HCEC 1CT (cell line): ENCODE measurements around the gene FAM163B.

ENCODE experiments used
- DNase-seq: peaks from one replicate; pipeline ENCODE4 v3.0.0-alpha.2; 2017

The FAM163B gene

DNA sequence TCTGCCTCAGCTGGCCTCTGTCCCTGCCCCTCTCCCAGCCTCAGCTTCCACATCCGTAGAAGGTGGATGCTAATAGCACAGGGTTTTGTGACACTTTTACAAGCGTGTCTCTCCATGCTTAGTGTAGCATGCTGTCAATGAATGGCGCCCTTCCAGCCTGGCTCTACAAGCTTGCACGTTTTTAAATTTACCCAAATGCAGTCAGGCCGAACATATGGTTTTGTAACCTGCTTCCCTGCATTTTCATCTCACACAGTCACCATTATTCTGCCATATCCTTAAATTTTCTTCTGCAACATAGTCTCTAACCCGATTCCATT, 28.8 kb downstream of the FAM163B start:
- no peak for DNase-seq

DNA sequence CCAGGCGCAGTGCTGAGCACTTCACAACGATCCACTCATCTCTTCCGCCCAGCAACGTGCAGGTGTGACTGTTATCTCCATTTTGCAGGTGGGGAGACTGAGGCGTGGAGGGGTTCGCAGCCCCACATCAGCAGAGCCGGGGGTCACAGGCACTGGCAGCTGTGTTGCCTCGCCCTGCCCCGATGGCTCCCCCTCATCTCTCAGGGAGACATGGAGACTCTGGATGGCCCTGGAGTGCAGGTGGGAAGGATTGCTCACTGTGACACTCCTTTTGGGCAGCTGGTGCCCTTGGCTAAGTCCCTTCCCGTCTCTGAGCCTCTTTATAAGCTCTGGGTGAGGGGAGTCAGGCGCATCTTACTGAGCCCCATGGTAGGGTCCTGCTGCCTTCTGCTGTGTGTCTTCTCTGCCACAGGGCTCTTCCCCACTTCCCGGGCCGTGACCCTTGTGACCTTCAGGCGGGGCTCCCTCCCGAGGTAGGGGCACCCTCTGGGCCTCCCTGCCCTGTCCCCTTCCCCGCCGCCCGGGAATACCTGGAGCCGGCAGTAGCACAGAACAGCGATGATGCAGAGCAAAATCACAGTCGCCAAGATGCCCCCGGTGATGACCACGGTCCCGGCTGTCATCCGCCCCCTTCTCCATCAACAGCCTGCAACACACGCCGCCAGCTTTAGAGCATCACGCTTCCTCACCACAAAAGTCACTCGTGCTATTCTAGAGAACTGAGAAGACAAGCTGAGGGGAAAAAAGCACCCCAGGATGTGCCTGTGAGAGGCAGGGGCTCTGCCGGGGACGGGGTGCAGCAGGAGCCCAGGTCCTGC, 29.4 kb downstream of the FAM163B start:
- DNase-seq = no peak

DNA sequence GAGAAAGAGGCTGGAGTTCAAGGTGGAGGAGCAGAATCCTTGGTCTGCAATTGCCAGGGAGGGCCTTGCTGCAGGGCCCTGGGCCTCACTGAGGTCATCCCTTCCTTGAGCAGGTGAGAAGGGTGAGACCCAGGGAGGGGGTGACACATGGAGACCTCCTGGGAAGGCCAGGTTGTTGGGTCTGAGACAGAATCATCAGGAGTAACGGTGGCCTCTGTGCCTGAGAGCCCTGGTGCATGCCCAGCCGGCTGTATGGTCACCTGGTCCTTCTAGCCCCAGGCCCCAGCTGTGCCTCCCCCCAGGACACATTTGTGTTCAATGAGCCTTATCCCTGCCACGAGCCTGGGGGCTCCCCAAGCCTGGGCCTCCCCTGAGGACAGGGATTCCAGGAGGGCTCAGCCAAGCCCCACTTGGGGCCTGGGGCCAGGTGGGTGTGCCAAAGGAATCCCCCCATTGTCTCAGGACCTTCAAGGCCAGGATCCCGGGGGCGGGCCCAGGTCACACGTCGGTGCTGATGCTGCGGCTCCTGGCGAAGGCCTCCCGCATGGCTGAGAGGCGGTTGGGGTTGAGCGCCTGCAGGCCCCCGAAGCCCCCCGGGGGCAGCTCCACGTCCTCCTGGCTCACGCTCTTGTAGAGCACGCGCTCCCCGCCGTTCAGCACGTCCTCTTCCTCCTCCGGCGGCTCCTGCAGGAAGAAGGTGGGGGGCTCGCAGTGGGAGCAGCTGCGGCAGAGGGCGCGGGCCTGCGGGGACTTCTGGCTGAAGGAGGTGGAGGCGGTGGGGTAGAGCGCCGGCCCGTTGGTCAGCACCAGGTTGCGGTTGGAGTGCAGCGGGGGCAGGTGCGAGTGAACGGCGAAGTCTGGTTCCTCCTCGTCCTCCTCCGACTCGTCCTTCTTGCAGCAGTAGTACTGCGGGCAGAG, 30.4 kb downstream of the FAM163B start:
- DNase-seq = no peak

DNA sequence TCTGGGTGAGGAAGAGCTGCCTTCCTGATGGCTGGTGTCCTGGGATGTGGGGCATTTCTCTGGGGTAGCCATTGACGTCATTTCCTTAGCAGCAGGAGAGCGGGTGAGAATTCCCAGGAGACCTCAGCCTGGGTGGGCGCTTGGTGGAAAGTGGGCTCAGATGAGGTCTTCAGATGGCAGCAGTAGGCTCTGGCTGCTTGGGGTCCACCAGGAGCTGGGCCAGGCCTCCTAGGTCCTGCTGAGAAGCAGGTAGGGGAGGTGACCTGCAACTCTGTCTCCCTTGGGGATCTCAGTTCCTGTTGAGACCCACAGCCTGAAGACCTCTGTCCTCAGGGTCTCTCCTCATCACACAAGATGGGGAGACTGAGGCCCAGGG, 31.5 kb downstream of the FAM163B start:
- no peak for DNase-seq

- no peak for DNase-seq
These were observed 32.1 kb downstream of the FAM163B start for GRCh38 chr9:133576875-133577736.

DNA sequence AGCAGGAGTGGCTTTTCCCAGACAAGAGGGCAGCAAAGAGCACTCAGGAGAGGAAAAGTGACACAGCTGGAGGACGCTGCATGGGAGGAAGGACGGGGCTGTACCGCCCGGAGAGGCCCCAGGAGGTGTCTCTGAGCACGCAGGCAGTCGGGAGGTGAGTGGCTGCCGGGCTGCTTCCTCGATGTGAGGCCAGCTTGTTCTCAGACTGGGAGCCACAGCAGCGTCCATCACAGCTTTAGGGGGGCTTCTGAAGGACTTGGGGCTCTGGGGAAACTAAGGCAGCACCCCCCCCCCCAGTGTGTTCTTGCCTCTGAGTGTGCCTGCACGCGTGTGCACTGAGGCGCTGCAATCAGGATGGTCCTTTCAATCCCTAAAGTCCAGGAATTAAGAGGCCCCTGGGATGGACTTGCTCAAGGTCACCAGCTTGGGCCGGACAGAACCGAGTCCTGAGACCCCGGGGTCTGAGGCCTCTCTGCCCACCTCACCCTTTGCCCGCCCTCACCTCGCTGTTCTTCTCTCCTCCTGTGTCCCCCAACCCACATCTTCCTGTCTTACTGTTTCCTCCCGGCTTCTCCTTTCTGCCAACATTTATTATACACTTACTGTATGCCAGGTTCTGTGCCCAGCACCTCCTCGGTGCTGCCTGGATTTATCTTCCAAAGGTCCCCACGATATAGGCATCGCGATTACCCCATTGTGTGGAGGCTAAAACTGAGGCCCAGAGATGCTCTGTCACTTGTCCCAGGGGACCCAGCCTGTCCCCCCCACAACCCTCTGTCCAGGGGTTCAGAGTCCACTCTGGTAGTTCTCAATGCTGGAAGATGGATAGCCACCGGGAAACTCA, 32.9 kb downstream of the FAM163B start:
- DNase-seq = no peak

GRCh38 chr9:133575186-133576030, 33.8 kb downstream of the FAM163B start:
- DNase-seq = no peak

GRCh38 chr9:133574771-133575170, 34.4 kb downstream of the FAM163B start:
- no peak for DNase-seq

DNA sequence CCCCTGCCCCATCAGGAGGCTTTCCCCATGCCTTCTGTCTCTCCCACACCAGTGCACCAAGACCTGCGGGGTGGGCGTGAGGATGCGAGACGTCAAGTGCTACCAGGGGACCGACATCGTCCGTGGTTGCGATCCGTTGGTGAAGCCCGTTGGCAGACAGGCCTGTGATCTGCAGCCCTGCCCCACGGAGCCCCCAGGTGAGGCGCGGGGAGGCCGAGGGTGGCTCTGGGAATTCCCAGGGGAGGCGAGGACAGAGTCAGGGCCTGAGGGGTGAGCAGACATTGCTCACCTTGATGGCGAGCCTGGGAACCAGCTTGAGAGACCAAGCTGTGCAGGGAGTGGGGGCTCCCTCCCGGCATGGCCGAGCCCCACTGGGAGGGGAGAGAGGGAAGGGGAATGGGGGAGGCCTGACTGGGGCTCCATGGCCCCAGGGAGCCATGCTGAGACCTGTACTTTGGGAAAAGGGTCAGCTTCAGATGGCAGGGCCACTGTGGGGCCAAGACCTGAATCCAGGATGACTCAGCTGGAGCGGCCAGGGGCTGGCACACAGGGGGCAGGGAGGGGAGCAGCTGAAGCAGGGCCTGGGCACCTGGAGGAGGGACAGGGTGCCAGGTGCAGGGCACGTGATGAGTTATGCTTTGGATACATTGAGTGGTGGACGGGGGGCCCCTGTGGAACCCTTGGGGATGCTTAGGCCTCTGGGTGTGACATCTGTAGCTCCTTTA, 35.2 kb downstream of the FAM163B start:
- DNase-seq = no peak

DNA sequence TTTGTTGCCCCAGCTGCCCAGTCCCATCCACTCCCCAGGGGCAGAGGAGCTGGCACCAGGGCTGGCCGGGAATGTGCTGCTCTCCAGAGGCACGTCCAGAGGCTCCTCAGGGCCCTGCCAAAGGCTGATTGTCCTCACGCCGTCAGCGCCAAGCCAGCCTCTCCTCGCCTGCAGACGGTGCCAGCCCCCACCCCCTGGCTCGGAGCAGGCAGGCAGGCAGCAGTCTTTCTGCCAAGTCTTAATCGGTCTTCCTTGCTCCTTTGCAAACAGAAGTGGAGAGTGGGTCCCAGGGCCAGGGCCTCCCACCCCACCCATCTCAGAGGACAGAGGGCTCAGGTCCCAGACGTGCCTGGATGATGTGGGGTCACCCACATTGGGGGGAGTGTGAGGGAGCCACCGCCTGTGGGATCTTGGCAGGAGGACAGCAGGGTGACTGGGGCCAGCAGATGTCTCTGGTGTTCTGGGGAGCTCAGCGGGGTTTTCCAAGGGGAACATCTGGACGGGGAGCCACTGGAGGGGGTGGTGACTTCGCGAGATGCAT, 36.3 kb downstream of the FAM163B start:
- no peak for DNase-seq

DNA sequence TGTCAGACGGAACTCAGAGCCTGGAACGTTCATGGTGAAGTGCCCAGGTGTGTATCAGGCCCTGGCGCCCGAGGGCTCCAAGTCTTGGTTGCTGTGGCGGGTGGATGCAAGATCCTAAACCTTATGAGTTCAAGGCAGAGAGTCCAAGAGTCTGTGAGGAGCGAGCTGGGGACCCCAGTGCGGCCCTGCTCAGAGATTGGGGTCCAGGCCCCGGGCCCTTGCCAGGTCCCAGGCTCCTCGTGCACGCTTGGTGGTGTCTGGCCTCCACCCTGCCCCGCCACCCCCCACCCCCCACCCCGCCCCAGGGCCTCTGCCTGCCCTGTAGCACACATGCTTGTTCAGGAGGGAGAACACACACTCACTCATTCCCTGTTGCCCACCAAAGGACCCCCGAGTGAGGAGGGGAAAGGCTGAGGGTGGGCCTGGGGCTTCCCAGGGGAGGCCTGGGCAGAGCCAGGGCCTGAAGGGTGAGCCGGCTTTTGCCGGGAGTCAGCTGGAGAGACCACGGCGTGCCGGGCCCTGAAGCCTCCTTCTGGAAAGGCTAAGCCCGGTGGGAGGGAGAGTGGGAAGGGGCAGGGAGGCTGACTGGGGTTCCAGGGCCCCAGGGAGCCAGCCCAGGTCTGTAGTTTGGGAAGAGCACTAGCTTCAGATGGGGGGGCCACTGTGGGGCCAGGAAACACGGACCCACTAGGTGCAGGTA, 37.1 kb downstream of the FAM163B start:
- no peak for DNase-seq

GRCh38 chr9:133571391-133571890, 37.7 kb downstream of the FAM163B start:
- no peak for DNase-seq

GRCh38 chr9:133570691-133571080, 38.5 kb downstream of the FAM163B start:
- no peak for DNase-seq

- no peak for DNase-seq
These were observed 39.1 kb downstream of the FAM163B start for GRCh38 chr9:133569891-133570690.

GRCh38 chr9:133569121-133569785, 39.9 kb downstream of the FAM163B start:
- no peak for DNase-seq

GRCh38 chr9:133568186-133568585, 41.0 kb downstream of the FAM163B start:
- no peak for DNase-seq

DNA sequence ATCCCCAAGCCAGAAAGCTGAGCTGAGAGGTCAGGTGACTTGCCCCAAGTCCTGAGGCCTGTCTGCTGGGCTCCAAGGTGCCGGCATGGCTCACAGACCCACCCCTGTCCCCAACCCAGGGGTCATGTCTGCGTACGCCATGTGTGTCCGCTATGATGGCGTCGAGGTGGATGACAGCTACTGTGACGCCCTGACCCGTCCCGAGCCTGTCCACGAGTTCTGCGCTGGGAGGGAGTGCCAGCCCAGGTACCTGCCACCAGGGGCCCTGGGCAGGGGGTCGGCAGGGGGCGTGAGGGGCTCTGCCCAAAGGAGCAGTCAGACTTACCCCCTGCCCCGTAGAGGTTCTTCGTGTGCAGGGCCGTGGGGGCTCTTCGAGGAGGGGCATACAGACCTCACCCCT, 42.4 kb downstream of the FAM163B start:
- DNase-seq = no peak

DNA sequence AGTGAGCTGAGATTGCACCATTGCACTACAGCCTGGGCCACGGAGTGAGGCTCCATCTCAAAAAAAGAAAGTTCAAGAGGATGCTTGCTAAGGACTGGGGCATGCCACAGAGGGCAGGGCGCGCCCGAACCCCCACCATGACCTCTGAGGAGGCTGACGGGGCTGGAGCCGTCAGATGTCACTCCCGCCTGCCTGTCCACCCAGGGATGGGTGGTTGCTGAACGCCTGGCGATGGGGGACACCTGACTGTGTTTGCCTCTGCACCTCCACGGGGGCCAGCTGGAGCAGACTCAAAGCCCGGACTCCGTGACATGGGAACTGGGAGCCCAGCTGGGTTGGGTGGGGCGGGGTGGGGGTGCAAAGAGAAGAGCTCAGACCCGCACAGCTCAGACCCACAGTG, 42.8 kb downstream of the FAM163B start:
- no peak for DNase-seq
